SJCRH30 (cell line): ENCODE results near the gene RNASEH2B. TPM values are rescaled to one million over a fixed set of nuclear protein-coding genes. Genes with fewer than 3 reads are reported as not detected.

ENCODE experiments used
- DNase-seq, 2 experiments: peaks; one replicate each; pipeline ENCODE4 v3.0.0-alpha.2; 2015 to 2020
- H3K27ac ChIP-seq: fragments of 250-450 bp; sonication (Bioruptor Pico); 2 replicates; pipeline ENCODE4 v1.5.1; 2020; ENCODE audit warnings: mild to moderate bottlenecking, moderate library complexity
- H3K27me3 ChIP-seq: fragments of 250-450 bp; sonication (Bioruptor Pico); 2 replicates; pipeline ENCODE4 v1.5.1; 2020; ENCODE audit warnings: mild to moderate bottlenecking, moderate library complexity
- H3K36me3 ChIP-seq: fragments of 250-450 bp; sonication (Bioruptor Pico); 2 replicates; pipeline ENCODE4 v1.5.1; 2020; ENCODE audit warnings: mild to moderate bottlenecking, moderate library complexity
- H3K4me1 ChIP-seq: fragments of 250-450 bp; sonication (Bioruptor Pico); 2 replicates; pipeline ENCODE4 v1.5.1; 2020; ENCODE audit warnings: mild to moderate bottlenecking, moderate library complexity
- H3K4me3 ChIP-seq: fragments of 250-450 bp; sonication (Bioruptor Pico); 2 replicates; pipeline ENCODE4 v1.5.1; 2020; ENCODE audit warnings: mild to moderate bottlenecking, moderate library complexity
- H3K9me3 ChIP-seq: fragments of 250-450 bp; sonication (Bioruptor Pico); replicated peaks from 2 replicates; pipeline ENCODE4 v1.5.1; 2020; ENCODE audit warnings: mild to moderate bottlenecking, moderate library complexity
- total RNA-seq: library from RNA; depleted of rRNA; stranded (reverse); fragments of >200 nt; shearing (Covaris generic); gene quantifications from 2 replicates; pipeline ENCODE4 v1.2.3, GENCODE V29; 2014; rRNA removed

The RNASEH2B gene
- total RNA-seq, 1 experiment from 2014 or later, result 108 TPM

DNA sequence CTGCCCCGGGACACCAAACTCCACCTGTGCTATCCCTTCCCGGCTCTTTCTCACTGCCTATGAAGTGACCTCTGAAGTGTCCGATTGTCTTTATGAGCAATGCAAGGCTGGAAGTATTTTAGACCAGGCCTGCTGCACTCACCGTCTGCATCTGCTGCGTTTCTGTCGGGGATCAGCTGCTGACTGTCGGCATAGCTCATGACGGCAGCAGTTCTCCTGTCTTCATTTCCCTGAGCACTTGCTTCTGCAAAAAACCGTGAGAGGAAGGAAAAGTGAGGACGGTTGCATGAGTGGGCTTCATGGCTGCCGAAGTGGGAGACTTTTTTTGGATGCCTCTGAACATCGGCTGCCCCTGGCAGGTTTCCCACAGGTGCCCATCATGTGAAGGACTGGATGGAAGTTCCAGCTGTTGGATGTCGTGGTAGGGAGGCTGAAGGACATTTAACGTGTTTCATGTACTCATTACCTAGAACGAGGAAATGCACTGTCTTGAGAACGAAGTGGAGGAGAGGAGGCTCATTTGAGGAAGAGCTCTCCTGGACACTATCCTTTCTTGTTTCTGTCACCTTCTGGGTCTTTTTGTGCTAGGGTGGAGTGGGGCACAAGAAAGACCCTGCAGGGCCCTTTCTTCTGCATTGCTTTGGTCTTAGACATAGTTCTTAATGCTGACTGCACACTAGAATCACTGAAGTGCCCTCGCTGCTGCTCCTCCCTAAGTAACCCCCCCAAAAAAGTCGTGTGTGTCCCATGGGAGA is 94.7 kb downstream of the RNASEH2B start:
- Histone ChIP-seq H3K4me3 (no peak overlapping the region), H3K36me3 (no peaks in the 10 kb centered on the region), H3K9me3 (no peaks in the 10 kb centered on the region), H3K27ac (no peak overlapping the region), H3K4me1 (no peaks in the 10 kb centered on the region), H3K27me3 (0 out of 2 replicates have a peak, but pooled peaks cover 2% of the 10 kb centered on the region)
- DNase-seq, result no peak

DNA sequence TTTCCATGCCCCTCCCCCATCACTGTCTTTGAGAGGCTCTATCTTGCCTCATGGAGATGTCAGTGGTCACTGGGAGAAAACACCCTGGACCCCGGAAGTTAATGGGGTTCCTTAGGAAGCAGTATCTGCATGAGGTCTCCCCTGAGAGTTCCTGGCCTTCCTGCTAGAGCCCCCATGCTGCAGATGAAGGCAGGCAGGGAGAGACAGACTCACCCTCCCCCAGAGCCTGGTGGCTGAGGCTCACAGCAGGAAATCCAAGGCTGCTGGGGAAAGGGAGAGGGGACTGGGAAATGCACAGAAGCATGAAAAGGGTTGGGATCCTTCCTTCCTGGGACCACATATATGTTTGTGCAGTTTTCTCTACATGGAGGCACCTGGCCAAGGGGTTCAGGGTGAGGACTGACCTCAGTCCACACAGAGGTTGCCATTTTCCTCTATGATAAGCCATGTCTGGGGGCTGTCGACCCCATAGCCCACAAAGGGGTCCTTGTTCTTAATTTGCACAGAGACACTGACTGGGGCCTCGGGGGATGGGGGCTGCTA is 95.4 kb downstream of the RNASEH2B start:
- H3K27me3 ChIP-seq, result 0 out of 2 replicates have a peak, but pooled peaks cover 2% of the 10 kb centered on the region
- no peak overlapping the region for H3K27ac ChIP-seq
- no peak overlapping the region for H3K4me3 ChIP-seq
- DNase-seq, result no peak
- H3K4me1 ChIP-seq, result no peaks in the 10 kb centered on the region
- H3K9me3 ChIP-seq, result no peaks in the 10 kb centered on the region
- no peaks in the 10 kb centered on the region for H3K36me3 ChIP-seq

DNA sequence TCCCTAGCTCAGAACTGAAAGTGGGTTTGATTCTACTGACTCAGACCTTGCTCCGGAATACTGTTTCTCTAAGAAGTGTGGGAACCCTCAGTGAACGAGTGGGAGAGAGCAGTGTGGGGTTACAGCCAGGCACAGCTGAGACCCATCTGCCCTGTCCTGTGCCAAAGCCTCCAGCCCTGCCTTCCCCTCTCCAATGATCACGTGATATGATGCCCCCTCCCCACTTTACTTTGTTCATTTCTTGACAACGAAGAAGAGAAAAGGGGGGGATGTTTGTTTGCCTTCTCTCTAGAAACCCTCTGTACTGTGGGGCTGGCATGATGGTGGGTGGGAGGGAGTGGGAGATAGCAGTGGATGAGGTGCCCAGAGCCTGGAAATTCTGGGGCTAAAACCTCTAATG is 96.0 kb downstream of the RNASEH2B start:
- Histone ChIP-seq H3K27ac (no peak overlapping the region), H3K4me3 (no peak overlapping the region), H3K4me1 (no peaks in the 10 kb centered on the region), H3K27me3 (0 out of 2 replicates have a peak, but pooled peaks cover 2% of the 10 kb centered on the region), H3K36me3 (no peaks in the 10 kb centered on the region), H3K9me3 (no peaks in the 10 kb centered on the region)
- no peak for DNase-seq

Other genes starting within 250 kb of the RNASEH2B start
- gene DLEU7, start 66.1 kb upstream of the RNASEH2B start, total RNA-seq, result 1.2 and 2.9 TPM in 2 replicates
- not detected in 2 replicates for gene C13orf42, start 201.5 kb downstream of the RNASEH2B start, total RNA-seq